Dedifferentiated amniotic fluid mesenchymal stem cell (primary cell): ENCODE data around the gene THPO.

Source experiments
- DNase-seq: peaks from one replicate; pipeline ENCODE4 v3.0.0-alpha.2; 2016; ENCODE audit errors: extremely low spot score

Gene THPO

GRCh38 chr3:184384856-184385422 is 6.9 kb upstream of the THPO start:
- no peak for DNase-seq

DNA sequence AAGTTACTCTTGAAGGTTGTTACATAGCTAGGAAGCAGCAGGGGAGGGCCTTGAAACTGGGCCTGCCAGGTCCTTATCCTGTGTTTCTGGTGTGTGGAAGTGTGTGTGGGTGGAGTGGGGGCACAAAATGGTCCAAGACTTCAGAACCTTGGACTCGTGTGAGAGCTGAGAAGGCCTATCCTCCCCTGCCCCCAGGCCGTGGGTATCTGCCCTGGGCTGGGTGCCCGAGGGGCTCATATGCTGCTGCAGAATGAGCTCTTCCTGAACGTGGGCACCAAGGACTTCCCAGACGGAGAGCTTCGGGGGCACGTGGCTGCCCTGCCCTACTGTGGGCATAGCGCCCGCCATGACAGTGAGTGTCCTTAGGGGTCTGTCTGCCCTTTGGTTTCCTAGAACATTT is 6.3 kb upstream of the THPO start:
- no peak for DNase-seq

DNA sequence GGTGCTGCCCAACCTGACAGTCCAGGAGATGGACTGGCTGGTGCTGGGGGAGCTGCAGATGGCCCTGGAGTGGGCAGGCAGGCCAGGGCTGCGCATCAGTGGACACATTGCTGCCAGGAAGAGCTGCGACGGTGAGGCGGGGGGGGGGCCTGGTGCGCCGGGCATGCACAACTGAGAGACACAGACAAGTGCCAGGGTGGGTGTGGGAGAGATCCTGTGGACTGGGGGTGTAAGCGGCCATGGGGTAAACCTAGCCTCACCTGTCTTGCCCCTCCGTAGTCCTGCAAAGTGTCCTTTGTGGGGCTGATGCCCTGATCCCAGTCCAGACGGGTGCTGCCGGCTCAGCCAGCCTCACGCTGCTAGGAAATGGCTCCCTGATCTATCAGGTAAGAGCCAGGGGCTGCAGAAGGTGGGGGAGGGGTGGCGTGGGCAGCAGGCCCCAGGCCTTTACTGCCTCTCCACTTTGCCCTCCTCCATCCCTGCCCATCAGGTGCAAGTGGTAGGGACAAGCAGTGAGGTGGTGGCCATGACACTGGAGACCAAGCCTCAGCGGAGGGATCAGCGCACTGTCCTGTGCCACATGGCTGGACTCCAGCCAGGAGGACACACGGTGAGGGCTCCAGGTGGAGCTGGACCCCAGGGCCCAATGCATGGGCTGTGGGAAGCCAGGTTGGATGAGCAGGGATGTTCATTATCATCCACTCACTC is 5.2 kb upstream of the THPO start:
- DNase-seq = no peak

DNA sequence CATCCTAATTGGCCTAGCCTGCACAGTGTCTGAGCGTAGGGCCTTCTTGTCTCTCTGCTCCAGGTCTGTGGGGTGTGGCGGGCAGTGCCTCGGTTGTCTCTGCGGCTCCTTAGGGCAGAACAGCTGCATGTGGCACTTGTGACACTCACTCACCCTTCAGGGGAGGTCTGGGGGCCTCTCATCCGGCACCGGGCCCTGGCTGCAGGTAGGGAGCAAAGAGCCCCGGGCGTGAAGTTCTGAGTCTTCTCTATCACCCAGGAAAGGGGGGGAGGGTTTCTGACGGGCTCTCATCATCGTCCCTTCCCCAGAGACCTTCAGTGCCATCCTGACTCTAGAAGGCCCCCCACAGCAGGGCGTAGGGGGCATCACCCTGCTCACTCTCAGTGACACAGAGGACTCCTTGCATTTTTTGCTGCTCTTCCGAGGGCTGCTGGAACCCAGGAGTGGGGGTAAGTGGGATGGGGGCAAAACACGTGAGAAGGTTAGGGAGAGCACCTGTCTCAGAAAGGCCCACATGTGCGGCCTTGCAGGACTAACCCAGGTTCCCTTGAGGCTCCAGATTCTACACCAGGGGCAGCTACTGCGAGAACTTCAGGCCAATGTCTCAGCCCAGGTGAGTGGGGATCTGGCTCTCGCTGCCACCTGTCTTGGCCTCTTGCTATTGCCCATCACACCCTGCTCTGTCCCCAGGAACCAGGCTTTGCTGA is 4.5 kb upstream of the THPO start:
- DNase-seq = no peak

DNA sequence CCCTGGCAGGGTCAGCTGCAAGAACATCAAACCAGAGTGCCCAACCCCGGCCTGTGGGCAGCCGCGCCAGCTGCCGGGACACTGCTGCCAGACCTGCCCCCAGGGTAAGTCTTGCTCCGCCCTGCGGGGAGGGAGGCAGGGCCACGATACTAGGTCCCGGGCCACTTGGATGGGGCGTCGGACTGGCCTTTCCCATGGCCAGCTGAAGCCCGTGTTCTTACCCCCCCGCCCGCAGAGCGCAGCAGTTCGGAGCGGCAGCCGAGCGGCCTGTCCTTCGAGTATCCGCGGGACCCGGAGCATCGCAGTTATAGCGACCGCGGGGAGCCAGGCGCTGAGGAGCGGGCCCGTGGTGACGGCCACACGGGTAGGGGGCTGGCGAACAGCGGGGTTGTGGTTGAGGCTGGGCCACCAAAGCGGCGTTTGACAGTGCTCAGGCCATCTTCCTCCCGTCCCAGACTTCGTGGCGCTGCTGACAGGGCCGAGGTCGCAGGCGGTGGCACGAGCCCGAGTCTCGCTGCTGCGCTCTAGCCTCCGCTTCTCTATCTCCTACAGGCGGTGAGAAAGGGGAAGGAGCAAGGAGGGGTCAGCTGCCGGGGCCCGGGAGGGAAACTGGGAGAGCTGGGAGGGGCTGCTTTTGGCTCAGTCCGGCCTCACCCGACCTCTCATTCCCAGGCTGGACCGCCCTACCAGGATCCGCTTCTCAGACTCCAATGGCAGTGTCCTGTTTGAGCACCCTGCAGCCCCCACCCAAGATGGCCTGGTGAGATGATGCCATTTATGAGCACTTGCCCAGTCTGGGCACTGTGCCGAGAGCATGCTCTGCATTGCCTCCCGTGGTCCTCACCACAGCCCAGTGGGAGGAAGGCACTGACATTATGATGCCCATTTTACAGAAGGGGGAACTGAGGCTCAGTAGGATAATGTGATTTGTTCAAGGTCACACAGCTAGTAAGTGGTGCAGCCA is 3.5 kb upstream of the THPO start:
- no peak for DNase-seq

DNA sequence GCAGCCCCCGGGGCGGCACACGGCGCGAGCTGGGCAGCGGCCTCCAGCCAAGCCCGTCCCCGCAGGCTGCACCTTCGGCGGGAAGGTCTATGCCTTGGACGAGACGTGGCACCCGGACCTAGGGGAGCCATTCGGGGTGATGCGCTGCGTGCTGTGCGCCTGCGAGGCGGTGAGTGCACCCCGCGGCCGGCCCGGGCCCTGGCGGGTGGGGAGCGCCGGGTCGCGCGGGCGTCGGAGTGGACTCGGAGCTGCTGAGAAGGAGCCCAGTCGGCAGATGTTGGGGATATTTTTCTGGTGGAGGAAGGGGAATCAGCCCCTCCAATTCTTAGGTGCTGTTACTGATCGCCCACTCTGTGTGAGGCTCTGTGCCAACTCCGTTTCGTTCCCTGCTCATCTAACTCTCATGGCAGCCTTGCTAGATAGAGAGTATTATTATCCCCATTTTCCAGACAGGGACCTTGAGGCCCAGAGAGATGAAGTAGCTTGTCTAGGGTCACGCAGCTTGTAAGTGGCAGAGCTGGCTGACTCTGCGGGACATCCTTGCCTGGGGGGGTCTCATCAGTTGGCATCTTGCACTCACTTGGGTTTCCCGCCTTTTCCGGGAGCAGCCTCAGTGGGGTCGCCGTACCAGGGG is 2.7 kb upstream of the THPO start:
- DNase-seq = no peak

DNA sequence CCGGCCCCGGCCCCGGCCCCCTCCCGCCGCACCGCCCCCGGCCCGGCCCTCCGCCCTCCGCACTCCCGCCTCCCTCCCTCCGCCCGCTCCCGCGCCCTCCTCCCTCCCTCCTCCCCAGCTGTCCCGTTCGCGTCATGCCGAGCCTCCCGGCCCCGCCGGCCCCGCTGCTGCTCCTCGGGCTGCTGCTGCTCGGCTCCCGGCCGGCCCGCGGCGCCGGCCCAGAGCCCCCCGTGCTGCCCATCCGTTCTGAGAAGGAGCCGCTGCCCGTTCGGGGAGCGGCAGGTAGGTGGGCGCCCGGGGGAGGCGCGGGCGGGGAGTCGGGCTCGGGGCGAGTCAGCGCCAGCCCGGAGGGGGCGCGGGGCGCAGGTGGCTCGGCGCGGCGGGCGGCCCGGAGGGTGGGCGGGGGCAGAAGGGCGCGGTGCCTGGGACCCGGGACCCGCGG is 2.2 kb upstream of the THPO start:
- DNase-seq = no peak

- no peak for DNase-seq
Measured at GRCh38 chr3:184379358-184380184, 1.6 kb upstream of the THPO start, which contains the start of gene CHRD. Gene CHRD, plus strand, starts transcription at chr3:184380054. Its CDS starts 265 bp downstream, at chr3:184380319.

GRCh38 chr3:184378651-184379357 is 797 bp upstream of the THPO start:
- DNase-seq = no peak

DNA sequence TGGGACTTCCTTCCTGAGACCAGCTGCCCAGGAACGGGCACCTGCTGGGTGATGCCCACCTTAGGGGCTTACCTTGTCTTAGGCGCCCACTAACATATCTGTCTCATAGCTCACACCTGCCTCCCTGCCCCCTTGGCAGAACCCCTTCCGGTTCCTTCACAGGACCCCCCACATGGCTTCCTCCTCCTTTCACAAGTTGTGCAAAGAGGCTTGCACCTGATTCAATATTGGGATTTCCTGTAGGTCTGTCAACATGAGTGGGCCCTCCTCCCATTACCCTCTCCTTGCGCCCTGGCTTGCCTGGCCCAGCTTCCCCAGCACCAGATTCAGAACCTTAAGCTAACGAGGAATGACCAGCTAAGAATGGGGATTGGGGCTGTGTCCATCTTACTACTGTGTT is 633 bp downstream of the THPO start:
- no peak for DNase-seq

DNA sequence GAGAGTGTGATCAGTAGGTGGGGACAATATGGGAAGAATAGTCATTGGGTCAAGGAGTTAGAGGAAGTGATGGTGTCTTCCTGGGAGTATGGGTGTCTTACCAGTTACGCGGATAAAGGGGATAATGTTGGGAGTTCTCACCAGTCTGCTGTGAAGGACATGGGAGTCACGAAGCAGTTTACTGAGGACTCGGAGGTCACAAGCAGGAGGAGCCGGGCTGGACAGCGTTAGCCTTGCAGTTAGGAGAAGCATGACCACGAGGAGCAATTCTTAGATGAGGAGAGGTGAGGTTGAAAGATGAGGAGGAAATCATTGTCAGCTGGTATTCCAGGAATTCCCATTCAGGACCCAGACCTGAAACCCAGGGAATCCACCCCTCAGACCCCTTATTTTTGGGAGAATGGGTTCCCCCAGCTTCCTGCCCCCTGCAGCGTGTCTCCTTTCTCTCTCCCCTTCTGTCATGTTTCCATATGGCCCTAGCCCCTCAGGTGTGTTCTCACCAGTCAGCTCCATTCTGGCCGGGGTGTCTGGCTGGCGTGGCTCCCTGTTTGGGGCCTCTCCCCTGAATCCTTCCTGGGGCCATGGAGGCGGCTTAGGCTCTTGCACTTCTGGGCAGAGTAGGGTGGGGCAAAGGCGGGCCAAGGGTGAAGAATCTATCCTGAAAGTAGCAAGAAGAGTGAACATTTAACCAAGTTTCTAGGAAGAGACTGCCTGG is 2.1 kb downstream of the THPO start:
- DNase-seq = no peak

GRCh38 chr3:184373422-184373821 is 4.6 kb downstream of the THPO start:
- peak; percentile 47 for DNase-seq

GRCh38 chr3:184372911-184373310 is 5.1 kb downstream of the THPO start:
- DNase-seq = no peak

- DNase-seq = no peak
Measured at GRCh38 chr3:184372296-184372821, 5.6 kb downstream of the THPO start.

DNA sequence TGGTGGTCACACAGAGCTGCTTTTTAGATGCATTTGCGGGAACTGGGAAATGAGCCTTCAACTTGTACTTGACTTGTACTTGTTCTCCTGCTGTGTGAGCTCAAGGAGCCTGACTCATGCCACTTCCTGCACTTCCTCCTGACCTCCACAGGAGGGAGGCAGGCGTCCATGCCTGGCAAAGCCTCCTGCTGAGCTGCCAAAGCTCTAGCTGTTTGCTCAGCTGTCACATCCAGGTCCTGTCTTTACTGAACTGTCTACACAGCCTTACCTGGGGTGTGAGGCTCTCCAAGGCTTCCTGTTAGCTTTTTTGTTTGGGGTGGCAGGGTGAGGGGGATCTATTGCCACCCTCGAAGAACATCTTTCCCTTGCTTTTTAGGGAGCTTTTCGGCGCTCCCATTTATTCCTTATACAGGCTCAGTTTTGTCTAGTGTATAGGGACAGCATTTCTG is 6.4 kb downstream of the THPO start:
- DNase-seq = peak; percentile 76

DNA sequence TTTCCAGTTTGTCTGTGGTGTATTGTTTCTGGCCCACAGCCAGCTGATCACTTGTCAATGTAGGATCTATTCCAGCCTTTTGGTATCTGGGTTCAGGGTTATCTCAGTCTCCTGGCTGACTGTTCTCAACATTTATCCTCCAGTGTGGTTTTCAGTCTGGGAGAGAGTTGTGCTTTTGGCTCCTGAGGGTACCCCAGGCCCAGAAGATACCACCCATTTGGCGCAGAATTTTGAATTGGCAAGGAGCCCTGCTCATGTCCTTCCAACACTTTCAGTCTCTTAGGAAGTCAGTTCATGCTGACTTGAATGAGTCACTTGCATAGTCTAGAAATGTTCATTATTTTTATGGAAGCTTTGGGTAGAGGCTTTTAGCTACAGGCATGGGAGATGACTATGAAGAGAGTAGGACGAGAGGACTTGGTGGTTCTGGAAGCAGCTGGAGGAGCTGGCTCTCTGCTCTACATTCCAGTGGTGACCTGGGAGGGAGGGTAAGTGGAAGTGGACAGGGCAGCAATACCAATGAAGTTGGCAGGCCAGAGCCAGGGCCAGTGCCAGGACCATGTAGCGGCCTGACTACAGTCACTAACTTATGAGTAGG is 9.3 kb downstream of the THPO start:
- peak; percentile 34 for DNase-seq

GRCh38 chr3:184368116-184368515 is 9.9 kb downstream of the THPO start:
- no peak for DNase-seq

- peak; percentile 77 for DNase-seq
Measured at GRCh38 chr3:184366619-184367289, 11.3 kb downstream of the THPO start.
